Right lobe of liver (tissue), 4 donors: ENCODE results near the gene XPO4.

Source experiments
- POLR2A ChIP-seq: fragments of 450-650 bp; IDR thresholded peaks from one replicate; pipeline ENCODE4 v1.6.1; 2017; ENCODE audit warnings: antibody characterized with exemption, mild to moderate bottlenecking
- TF ChIP-seq, protein P1 (sequence below), 4 donors: fragments of 200-600 bp in 3 of 4; fragments of 450-650 bp in 1 of 4; IDR thresholded peaks; one replicate each; pipeline versions ENCODE4 v1.5.1 to v1.8.0; 2016 to 2022; ENCODE audit warnings: antibody characterized with exemption in 4 of 4, mild to moderate bottlenecking in 2 of 4
- donor health status: DM: no; HTN: no; CAD: no.
- donor health status: DM: no; HTN: no; CAD: no.
- donor health status: DM: no; HTN: yes; CAD: no.

DNA sequence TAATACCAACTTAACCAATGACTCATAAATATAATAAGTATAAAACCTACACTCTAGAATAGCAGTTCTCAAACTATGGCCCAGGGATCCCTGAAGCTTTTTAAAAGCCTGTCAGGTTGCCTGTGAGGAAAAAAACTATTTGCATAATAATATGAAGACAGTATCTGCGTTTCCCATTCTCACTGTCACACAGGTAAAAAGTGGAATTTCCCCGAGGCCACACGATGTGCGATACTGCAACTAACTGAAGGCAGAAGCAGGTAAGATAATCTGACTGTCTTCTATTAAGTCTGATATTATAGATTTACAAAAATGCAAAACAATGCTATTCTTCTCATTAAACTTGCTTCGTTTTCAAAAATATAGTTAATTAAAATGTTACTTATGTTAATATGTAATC lies 76.2 kb downstream of the XPO4 start:
- TF ChIP-seq POLR2A = no peak
- TF ChIP-seq, protein P1, sequence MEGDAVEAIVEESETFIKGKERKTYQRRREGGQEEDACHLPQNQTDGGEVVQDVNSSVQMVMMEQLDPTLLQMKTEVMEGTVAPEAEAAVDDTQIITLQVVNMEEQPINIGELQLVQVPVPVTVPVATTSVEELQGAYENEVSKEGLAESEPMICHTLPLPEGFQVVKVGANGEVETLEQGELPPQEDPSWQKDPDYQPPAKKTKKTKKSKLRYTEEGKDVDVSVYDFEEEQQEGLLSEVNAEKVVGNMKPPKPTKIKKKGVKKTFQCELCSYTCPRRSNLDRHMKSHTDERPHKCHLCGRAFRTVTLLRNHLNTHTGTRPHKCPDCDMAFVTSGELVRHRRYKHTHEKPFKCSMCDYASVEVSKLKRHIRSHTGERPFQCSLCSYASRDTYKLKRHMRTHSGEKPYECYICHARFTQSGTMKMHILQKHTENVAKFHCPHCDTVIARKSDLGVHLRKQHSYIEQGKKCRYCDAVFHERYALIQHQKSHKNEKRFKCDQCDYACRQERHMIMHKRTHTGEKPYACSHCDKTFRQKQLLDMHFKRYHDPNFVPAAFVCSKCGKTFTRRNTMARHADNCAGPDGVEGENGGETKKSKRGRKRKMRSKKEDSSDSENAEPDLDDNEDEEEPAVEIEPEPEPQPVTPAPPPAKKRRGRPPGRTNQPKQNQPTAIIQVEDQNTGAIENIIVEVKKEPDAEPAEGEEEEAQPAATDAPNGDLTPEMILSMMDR (IDR thresholded peaks at IDR 0.05) = no peak
